SK-N-SH (cell line): ENCODE data around the gene GALNT11.

Experiments
- CTCF ChIP-seq: fragments of 200-600 bp; sonication (generic); IDR thresholded peaks from 2 replicates; pipeline ENCODE4 v1.6.1; 2017; ENCODE audit warnings: antibody characterized with exemption, mild to moderate bottlenecking, moderate library complexity
- FOSL2 ChIP-seq: IDR thresholded peaks from 2 replicates; pipeline ENCODE4 v1.4.0; 2012; ENCODE audit warnings: low read depth, mild to moderate bottlenecking, moderate library complexity, borderline replicate concordance
- MAX ChIP-seq: IDR thresholded peaks from 2 replicates; pipeline ENCODE4 v1.4.0; 2012; ENCODE audit warnings: low read depth
- MXI1 ChIP-seq: IDR thresholded peaks from 2 replicates; pipeline ENCODE4 v1.6.1; 2012; ENCODE audit warnings: mild to moderate bottlenecking, low read depth, low read length, improper control_type of control experiment
- NFIC ChIP-seq: IDR thresholded peaks from 2 replicates; pipeline ENCODE4 v1.4.0; 2012; ENCODE audit warnings: borderline replicate concordance

GRCh38 chr7:152006336-152006735 is 19.1 kb upstream of the GALNT11 start:
- TF ChIP-seq CTCF (no peak), MAX (no peak), FOSL2 (no peak), NFIC (no peak), MXI1 (no peak)
